ENCODE data around the gene ZNF503.

ZNF503 gene

DNA sequence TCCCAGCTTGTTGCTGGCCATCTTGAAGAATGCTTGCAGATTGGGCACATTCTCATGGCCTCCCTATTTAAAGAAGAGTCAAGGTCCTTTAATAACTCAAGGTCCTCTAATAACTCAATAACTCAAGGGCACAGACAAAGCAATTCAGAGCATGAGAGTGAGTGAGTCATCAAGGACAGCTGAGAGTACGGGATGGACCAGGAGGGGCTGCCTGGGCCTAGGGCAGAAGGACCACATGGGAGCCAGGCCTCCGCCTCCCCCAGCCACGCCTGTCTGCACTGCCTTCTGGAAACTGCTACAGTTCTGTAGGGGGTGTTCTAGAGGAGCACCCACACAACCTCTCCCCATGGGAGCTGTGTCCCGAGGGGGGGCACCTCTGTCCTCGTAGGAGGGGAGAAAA is 48.9 kb downstream of the ZNF503 start:
- no peak for DNase-seq

DNA sequence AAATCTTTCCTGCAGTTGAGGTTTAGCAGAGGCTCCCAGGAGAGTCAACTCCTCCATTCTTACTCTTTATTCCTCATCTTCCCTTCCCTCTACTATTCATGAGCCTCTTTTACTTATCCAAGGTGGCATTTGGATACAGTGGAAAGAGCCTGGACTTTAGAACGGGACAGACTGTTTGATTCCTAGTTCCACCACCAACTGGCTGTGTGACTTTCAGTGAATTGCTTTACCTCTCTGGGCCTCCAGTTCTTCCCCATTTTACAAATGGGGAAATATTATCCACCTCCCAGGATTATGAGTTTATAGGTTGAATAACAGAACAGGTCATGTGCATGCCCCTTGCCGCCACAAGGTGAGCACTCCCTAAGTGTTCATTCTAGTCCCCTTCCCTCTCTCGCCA is 49.9 kb downstream of the ZNF503 start:
- DNase-seq, result no peak

DNA sequence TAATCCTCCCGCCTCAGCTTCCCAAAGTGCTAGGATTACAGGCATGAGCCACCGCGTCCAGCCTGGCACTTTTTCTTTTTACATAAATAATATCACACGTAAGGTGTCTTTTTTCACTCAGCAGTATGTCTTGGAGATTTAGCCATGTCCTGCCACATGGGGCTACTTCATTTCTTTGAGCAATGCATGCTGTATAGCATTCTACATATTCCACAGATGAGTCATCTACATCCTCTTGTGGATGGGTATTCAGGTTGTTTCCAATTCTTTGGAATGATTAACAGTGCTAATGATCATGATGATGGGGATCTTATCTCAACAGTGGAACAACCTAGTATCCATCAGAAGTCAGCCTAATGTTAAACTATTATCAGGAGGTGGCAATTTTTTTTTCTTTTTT is 50.8 kb downstream of the ZNF503 start:
- DNase-seq, result no peak
